Activated B cell treated with CpG ODN at 0.5 μM for 24 hours (primary cell): ENCODE data around the gene CLEC3B. TPM values are rescaled to one million over a fixed set of nuclear protein-coding genes. Genes with fewer than 3 reads are reported as not detected.

Source experiments
- ATAC-seq: fragments of 200-7000 bp; cut with Tn5 transposase; one replicate; pipeline ENCODE4 v1.10.0; 2021; ENCODE audit warnings: low read depth, mild to moderate bottlenecking, moderate library complexity
- CTCF ChIA-PET: fragments of 350-600 bp; sonication (Branson Sonifier 250); formaldehyde crosslinking; loops from one replicate; lab custom pipeline; 2021; ENCODE audit warnings: antibody characterized with exemption; lab: Charles Lee
- POLR2A ChIA-PET: fragments of 350-600 bp; sonication (Branson Sonifier 250); formaldehyde crosslinking; loops from one replicate; lab custom pipeline; 2021; ENCODE audit warnings: antibody characterized with exemption; lab: Charles Lee
- DNase-seq: peaks from one replicate; pipeline ENCODE4 v3.0.0; 2022
- H3K27ac Mint-ChIP-seq: one replicate; pipeline ENCODE4 v1.8.0; 2020; ENCODE audit warnings: mixed read lengths
- H3K27me3 Mint-ChIP-seq: one replicate; pipeline ENCODE4 v1.8.0; 2021; ENCODE audit warnings: mixed read lengths
- H3K36me3 Mint-ChIP-seq: one replicate; pipeline ENCODE4 v1.8.0; 2021; ENCODE audit warnings: low read depth, mixed read lengths
- H3K4me1 Mint-ChIP-seq: one replicate; pipeline ENCODE4 v1.8.0; 2021; ENCODE audit warnings: mixed read lengths
- H3K4me3 Mint-ChIP-seq: one replicate; pipeline ENCODE4 v1.8.0; 2020; ENCODE audit warnings: mild to moderate bottlenecking, mixed read lengths
- H3K9me3 Mint-ChIP-seq: one replicate; pipeline ENCODE4 v1.8.0; 2020; ENCODE audit warnings: mixed read lengths
- intact Hi-C: fragments of 100-400 bp; cut with micrococcal nuclease; formaldehyde crosslinking; loops from one replicate; pipeline ENCODE4 v1.15.1; 2024
- total RNA-seq: library from RNA; stranded (reverse); gene quantifications from 2 replicates; pipeline ENCODE4 v1.2.3, GENCODE V29; 2022
- TF ChIP-seq, protein P1 (sequence below): fragments of 200-600 bp; IDR thresholded peaks from one replicate; pipeline ENCODE4 v1.8.0; 2022; ENCODE audit warnings: antibody characterized with exemption, mild to moderate bottlenecking

CLEC3B gene
- total RNA-seq, 1 donor from 2014 or later, result not detected

DNA sequence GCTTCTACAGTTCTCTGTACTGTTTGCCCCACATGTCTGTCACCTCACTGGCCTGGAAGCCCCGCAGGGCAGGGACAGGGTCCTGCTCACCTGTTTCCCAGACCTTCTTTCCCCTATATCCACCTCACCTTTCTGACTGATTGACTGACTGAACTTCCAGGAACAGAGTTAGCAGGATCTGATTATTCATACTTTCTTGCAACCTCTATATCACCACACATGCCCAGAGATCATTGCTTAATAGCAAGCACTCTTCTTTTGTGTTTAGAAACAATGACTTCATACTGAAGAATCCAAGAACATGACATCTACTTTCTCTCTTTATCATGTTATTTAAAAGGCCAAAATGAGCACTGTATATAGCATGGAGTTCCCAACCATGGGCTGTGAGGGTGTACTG lies 18.0 kb upstream of the CLEC3B start:
- no peak for ATAC-seq
- Mint-ChIP-seq H3K36me3 (peaks cover 70% of the 10 kb centered on the region), H3K27me3 (no peaks in the 10 kb centered on the region), H3K4me1 (peaks cover 20% of the 10 kb centered on the region), H3K4me3 (no peak overlapping the region), H3K9me3 (peaks cover 3% of the 10 kb centered on the region), H3K27ac (no peak overlapping the region)
- no peak for DNase-seq
- ChIA-PET POLR2A (interaction anchor here (0.5 kb wide), 1 partner anchor 11 kb away, joined by 5 read pairs; no protein-coding TSS in a partner anchor), CTCF (no interaction called here)
- intact Hi-C loops, result no loop called here
- TF ChIP-seq, protein P1, sequence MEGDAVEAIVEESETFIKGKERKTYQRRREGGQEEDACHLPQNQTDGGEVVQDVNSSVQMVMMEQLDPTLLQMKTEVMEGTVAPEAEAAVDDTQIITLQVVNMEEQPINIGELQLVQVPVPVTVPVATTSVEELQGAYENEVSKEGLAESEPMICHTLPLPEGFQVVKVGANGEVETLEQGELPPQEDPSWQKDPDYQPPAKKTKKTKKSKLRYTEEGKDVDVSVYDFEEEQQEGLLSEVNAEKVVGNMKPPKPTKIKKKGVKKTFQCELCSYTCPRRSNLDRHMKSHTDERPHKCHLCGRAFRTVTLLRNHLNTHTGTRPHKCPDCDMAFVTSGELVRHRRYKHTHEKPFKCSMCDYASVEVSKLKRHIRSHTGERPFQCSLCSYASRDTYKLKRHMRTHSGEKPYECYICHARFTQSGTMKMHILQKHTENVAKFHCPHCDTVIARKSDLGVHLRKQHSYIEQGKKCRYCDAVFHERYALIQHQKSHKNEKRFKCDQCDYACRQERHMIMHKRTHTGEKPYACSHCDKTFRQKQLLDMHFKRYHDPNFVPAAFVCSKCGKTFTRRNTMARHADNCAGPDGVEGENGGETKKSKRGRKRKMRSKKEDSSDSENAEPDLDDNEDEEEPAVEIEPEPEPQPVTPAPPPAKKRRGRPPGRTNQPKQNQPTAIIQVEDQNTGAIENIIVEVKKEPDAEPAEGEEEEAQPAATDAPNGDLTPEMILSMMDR, result no peak

DNA sequence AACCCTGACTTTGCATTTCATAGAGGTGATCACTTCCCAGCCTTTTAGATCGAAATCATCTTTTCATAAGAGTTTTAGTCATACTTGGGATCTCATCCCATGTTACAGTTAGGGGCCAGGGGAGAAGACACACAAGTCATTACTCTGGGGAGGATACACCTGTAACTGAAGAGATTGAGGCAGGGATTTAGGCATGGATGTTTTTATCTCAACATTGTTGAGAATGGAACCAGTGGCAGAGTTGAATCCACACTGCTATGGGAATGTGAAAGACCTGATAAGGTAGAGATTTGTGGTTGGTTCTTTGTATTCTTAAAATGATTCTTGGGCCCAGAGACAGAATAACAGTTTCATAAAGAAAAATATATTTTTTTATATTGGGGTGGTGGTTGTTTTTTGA lies 16.2 kb upstream of the CLEC3B start:
- Mint-ChIP-seq H3K4me3 (no peak overlapping the region), H3K9me3 (peaks cover under 1% of the 10 kb centered on the region), H3K36me3 (peaks cover 64% of the 10 kb centered on the region), H3K27ac (no peak overlapping the region), H3K4me1 (peaks cover 20% of the 10 kb centered on the region), H3K27me3 (no peaks in the 10 kb centered on the region)
- no peak for ATAC-seq
- POLR2A ChIA-PET, result no interaction called here
- CTCF ChIA-PET, result no interaction called here
- TF ChIP-seq, protein P1, result no peak
- no peak for DNase-seq
- intact Hi-C loops, result no loop called here

DNA sequence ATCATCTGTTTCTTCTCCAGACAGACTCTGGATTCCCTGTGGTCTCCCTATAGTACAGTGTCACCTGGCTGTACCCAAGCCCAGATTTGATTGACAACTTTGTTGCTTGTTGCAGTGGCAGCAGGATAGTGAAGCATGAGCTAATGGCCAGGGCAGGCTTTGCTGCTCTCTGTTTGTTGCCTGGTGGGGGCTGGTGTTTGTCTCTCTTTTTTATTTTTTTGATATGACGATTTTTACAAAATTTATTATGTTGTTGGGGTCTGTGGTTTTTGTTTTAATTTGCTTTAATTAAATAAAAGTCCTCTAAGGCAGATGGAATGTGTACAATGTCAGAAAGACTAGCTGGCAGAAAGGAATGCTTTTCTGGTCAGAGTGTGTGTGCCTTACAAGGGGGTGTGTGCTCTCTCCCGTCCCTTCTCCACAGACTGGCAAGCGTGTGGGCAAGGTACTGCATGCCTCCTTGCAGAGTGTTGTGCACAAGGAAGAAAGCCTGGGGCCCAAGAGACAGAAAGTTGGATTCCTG lies 15.2 kb upstream of the CLEC3B start:
- peaks cover 20% of the 10 kb centered on the region for H3K4me1 Mint-ChIP-seq
- no peaks in the 10 kb centered on the region for H3K27me3 Mint-ChIP-seq
- DNase-seq (no peak), ATAC-seq (no peak)
- no peak overlapping the region for H3K27ac Mint-ChIP-seq
- no peaks in the 10 kb centered on the region for H3K9me3 Mint-ChIP-seq
- intact Hi-C loops, result no loop called here
- peaks cover 60% of the 10 kb centered on the region for H3K36me3 Mint-ChIP-seq
- ChIA-PET POLR2A (no interaction called here), CTCF (no interaction called here)
- TF ChIP-seq, protein P1, result no peak
- no peak overlapping the region for H3K4me3 Mint-ChIP-seq

DNA sequence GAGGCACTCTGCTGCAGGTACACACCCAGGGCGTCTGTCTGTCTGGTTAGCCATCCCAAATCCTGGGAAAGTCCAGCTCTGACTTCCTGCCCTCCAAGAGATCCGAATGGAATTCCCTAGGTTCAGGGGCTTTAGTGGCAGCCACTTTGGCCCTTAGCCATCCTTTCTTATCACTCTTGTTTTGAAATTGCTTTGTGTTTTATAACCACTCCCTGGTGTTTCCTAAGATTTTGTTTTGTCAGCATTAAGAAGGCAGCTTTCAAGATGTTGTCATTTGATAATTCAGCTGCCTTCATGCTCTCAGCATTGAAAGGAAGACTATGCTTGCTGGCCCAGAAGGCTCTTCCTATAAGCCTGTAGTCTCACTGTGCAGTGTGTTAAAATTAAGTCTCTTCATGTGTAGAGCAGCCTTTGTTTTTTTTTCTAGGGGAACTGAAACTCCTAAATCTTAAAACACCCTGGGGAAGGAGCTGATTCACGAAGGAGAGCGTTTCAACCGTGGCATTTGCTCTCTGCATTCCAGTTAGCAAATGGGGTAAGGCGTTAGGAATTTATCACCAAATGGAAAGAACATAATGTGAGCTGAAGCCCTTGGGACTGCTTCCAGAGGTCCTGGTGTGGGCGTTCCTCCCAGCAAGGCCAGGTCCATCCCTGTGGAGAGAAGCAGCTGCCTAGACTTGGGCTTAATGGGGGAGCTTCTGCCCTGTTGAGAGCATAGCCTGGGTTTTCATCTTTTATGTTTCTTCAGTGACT lies 14.2 kb upstream of the CLEC3B start:
- Mint-ChIP-seq H3K27me3 (no peaks in the 10 kb centered on the region), H3K4me1 (peaks cover 20% of the 10 kb centered on the region), H3K27ac (no peak overlapping the region), H3K9me3 (no peaks in the 10 kb centered on the region), H3K4me3 (no peak overlapping the region), H3K36me3 (peaks cover 58% of the 10 kb centered on the region)
- TF ChIP-seq, protein P1, result no peak
- POLR2A ChIA-PET, result interaction anchor here (0.7 to 1.4 kb wide), 2 partner anchors 18 to 36 kb away, joined by 3 to 10 read pairs; partner anchors contain the start of genes EXOSC7 and ZDHHC3
- DNase-seq (no peak), ATAC-seq (peak; percentile 77)
- intact Hi-C loops, result loop anchor here (1.0 kb wide), 1 partner anchor 584 kb away; no protein-coding TSS in a partner anchor
- CTCF ChIA-PET, result interaction anchor here (0.7 to 1.5 kb wide), 3 partner anchors 20 to 30 kb away, joined by 3 to 5 read pairs (median 4); no protein-coding TSS in a partner anchor

DNA sequence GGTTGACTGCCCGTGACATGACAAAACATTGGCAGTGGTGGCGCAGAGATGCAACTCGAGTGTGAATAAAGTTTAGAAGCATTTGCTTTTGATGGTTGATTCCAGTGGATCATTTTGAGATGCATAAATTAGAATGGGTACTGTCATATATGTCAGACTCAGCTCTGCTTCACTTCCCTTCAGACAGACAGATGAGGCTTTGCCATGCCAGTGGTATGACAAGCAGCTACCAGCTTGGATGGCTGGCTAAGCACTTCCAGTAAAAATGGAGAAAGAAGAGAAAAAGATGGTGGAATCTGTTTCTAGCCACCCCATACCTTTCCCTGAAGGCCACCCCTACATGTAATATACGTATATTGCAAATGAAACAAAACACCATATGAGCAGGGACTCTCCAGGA lies 13.5 kb upstream of the CLEC3B start:
- Mint-ChIP-seq H3K27ac (peak overlapping the region; percentile 25), H3K27me3 (no peaks in the 10 kb centered on the region), H3K4me1 (peaks cover 20% of the 10 kb centered on the region), H3K36me3 (peaks cover 52% of the 10 kb centered on the region), H3K4me3 (no peak overlapping the region), H3K9me3 (no peaks in the 10 kb centered on the region)
- TF ChIP-seq, protein P1, result no peak
- CTCF ChIA-PET, result interaction anchor here (1.2 to 1.5 kb wide), 2 partner anchors 20 to 29 kb away, joined by 4 to 5 read pairs; no protein-coding TSS in a partner anchor
- DNase-seq (no peak), ATAC-seq (no peak)
- intact Hi-C loops, result loop anchor here (1.0 kb wide), 1 partner anchor 584 kb away; no protein-coding TSS in a partner anchor
- POLR2A ChIA-PET, result interaction anchor here (1.4 kb wide), 1 partner anchor 37 kb away, joined by 10 read pairs; the partner anchor contains the start of genes EXOSC7 and ZDHHC3
